ENCODE data around the gene GOLGA6L24. TPM values are rescaled to one million over a fixed set of nuclear protein-coding genes. Genes with fewer than 3 reads are reported as not detected.
"Not testable (repeated sequence)": the region's sequence is repeated elsewhere in the genome, so short reads cannot be mapped to it uniquely, and the experiment has no call there.

Gene GOLGA6L24
- total RNA-seq: not detected
- not detected for total RNA-seq (2013)
- 0 reads per million in 29 experiments for total RNA-seq

- DNase-seq; POLR2A ChIA-PET; ATAC-seq (replicated peaks in 1 of 4); H3K4me3 ChIP-seq (ENCODE audit: control insufficient read depth in 1 of 2, extremely low read depth in 1 of 2, low read length in 1 of 2); H3K4me3 Mint-ChIP-seq; H3K4me1 ChIP-seq (ENCODE audit: control insufficient read depth in 1 of 2, extremely low read depth in 1 of 2, insufficient read depth in 2 of 2, low read length in 2 of 2); H3K27me3 Mint-ChIP-seq; H3K27me3 ChIP-seq (replicated peaks in 1 of 2; ENCODE audit: control insufficient read depth in 2 of 2, extremely low read depth in 1 of 2, insufficient read depth in 2 of 2, low read length in 1 of 2); H3K36me3 ChIP-seq (ENCODE audit: control insufficient read depth in 2 of 2, extremely low read depth in 1 of 2, insufficient read depth in 1 of 2, low read length in 1 of 2); H3K9me3 Mint-ChIP-seq; H3K9me3 ChIP-seq; H3K27ac Mint-ChIP-seq; H3K36me3 Mint-ChIP-seq; H3K4me1 Mint-ChIP-seq; CTCF ChIA-PET; H3K27ac ChIP-seq (ENCODE audit: low read length): not testable (repeated sequence)
- no CpG with 5 or more reads among the region's 7 CpGs for WGBS (ENCODE audit: insufficient coverage)
These were observed at the start of gene GOLGA6L24 for GRCh38 chr15:28357984-28358383. Gene GOLGA6L24 (minus strand): TSS chr15:28358084. CDS start chr15:28358023, 61 bp downstream.

DNA sequence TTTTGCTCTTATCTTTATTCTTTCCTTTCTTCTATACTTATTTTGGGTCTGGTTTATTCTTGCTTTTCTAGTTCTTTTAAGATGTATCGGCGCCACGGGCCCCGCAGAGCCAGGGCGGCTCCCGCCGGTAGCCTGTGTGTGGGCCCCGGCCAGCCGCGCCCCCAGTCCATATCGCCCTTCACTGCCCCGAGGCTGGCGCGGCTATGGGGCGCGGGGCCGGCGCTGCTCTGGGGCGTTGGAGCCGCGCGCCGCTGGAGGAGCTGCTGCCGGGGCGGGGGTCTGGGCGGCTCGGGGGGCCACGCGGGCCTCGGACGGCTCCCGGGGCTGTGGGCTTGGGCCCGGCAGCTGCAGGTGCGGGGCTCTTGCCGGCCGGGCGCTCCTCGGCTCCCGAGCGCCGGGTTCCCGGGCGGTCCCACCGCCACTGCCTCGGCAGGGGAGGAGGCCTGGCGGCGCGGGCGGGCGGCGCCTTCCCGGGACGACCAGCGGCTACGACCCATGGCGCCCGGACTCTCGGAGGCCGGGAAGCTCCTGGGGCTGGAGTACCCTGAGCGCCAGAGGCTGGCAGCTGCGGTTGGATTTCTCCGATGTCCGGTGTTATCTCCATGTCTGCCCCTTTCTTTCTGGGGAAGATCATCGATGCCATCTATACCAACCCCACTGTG is 45.0 kb upstream of the GOLGA6L24 start:
- H3K27me3 ChIP-seq (replicated peaks in 1 of 2; ENCODE audit: control insufficient read depth in 2 of 2, extremely low read depth in 1 of 2, insufficient read depth in 2 of 2, low read length in 1 of 2); CTCF ChIA-PET; H3K4me1 ChIP-seq (ENCODE audit: control insufficient read depth in 1 of 2, extremely low read depth in 1 of 2, insufficient read depth in 2 of 2, low read length in 2 of 2); H3K9me3 Mint-ChIP-seq; H3K36me3 ChIP-seq (ENCODE audit: control insufficient read depth in 2 of 2, extremely low read depth in 1 of 2, insufficient read depth in 1 of 2, low read length in 1 of 2); H3K4me3 Mint-ChIP-seq; POLR2A ChIA-PET; H3K9me3 ChIP-seq; ATAC-seq (replicated peaks in 1 of 4); H3K4me3 ChIP-seq (ENCODE audit: control insufficient read depth in 1 of 2, extremely low read depth in 1 of 2, low read length in 1 of 2); H3K27me3 Mint-ChIP-seq; H3K36me3 Mint-ChIP-seq; H3K27ac ChIP-seq (ENCODE audit: low read length); DNase-seq; H3K4me1 Mint-ChIP-seq; H3K27ac Mint-ChIP-seq: not testable (repeated sequence)
- no CpG with 5 or more reads among the region's 64 CpGs for WGBS (ENCODE audit: insufficient coverage)

DNA sequence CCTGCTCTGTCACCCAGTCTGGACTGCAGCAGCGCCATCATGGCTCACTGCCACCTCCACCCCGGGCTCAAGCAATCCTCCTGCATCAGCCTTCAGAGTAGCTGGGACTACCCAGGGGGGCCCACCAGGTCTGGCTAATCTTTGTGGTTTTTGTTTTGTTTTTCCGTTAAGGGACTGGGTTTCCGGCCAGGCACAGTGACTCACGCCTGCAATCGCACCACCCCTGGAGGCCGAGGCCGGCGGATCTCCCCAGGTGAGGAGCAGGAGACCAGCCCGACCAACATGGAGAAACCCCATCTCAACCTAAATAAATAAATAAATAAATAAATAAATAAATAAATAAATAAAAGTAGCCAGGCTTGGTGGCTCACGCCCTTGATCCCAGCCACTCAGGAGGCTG is 38.1 kb upstream of the GOLGA6L24 start:
- ATAC-seq (replicated peaks in 1 of 4); H3K27ac Mint-ChIP-seq; H3K36me3 Mint-ChIP-seq; H3K27me3 Mint-ChIP-seq; DNase-seq; H3K9me3 ChIP-seq; H3K4me3 ChIP-seq (ENCODE audit: control insufficient read depth in 1 of 2, extremely low read depth in 1 of 2, low read length in 1 of 2); H3K4me3 Mint-ChIP-seq; H3K27me3 ChIP-seq (replicated peaks in 1 of 2; ENCODE audit: control insufficient read depth in 2 of 2, extremely low read depth in 1 of 2, insufficient read depth in 2 of 2, low read length in 1 of 2); H3K36me3 ChIP-seq (ENCODE audit: control insufficient read depth in 2 of 2, extremely low read depth in 1 of 2, insufficient read depth in 1 of 2, low read length in 1 of 2); H3K4me1 Mint-ChIP-seq; CTCF ChIA-PET; H3K27ac ChIP-seq (ENCODE audit: low read length); H3K4me1 ChIP-seq (ENCODE audit: control insufficient read depth in 1 of 2, extremely low read depth in 1 of 2, insufficient read depth in 2 of 2, low read length in 2 of 2); POLR2A ChIA-PET; H3K9me3 Mint-ChIP-seq: not testable (repeated sequence)
- WGBS (ENCODE audit: insufficient coverage): no CpG with 5 or more reads among the region's 11 CpGs

- H3K36me3 ChIP-seq (ENCODE audit: control insufficient read depth in 2 of 2, extremely low read depth in 1 of 2, insufficient read depth in 1 of 2, low read length in 1 of 2); POLR2A ChIA-PET; H3K27ac ChIP-seq (ENCODE audit: low read length); H3K9me3 ChIP-seq; H3K4me1 Mint-ChIP-seq; CTCF ChIA-PET; ATAC-seq (replicated peaks in 1 of 4); H3K27me3 Mint-ChIP-seq; H3K9me3 Mint-ChIP-seq; H3K27ac Mint-ChIP-seq; H3K4me1 ChIP-seq (ENCODE audit: control insufficient read depth in 1 of 2, extremely low read depth in 1 of 2, insufficient read depth in 2 of 2, low read length in 2 of 2); H3K36me3 Mint-ChIP-seq; H3K4me3 ChIP-seq (ENCODE audit: control insufficient read depth in 1 of 2, extremely low read depth in 1 of 2, low read length in 1 of 2); H3K27me3 ChIP-seq (replicated peaks in 1 of 2; ENCODE audit: control insufficient read depth in 2 of 2, extremely low read depth in 1 of 2, insufficient read depth in 2 of 2, low read length in 1 of 2); DNase-seq; H3K4me3 Mint-ChIP-seq: not testable (repeated sequence)
- WGBS (ENCODE audit: insufficient coverage): no CpG with 5 or more reads among the region's 3 CpGs
These were observed 22.2 kb upstream of the GOLGA6L24 start for GRCh38 chr15:28380053-28380452.

DNA sequence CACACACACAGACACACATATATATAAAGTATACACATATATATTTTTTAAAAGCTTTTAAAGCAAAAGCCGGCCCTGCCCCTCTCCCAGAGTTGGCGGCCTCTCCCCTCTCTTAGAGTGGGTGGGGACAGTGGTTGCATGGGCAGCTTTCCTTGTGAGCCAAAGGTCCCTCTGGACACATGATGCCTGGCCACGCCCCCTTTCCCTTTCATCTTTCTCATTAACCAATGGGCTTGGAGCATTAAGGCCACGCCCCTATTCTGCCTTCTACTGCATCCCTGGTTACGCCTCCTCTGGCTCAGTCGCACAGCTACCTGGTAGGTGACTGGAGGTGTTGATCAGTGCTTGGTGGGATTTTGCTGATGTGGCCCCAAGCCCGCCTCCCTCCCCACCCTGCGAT is 20.5 kb upstream of the GOLGA6L24 start, which contains the start of gene GOLGA8F:
GOLGA8F (plus strand) TSS at position 301 of the 400 bp plus-strand sequence; CDS start at position 399, 98 bp downstream.
- H3K9me3 ChIP-seq; H3K4me3 Mint-ChIP-seq; POLR2A ChIA-PET; ATAC-seq (replicated peaks in 1 of 4); H3K4me1 ChIP-seq (ENCODE audit: control insufficient read depth in 1 of 2, extremely low read depth in 1 of 2, insufficient read depth in 2 of 2, low read length in 2 of 2); H3K27me3 Mint-ChIP-seq; DNase-seq; H3K4me3 ChIP-seq (ENCODE audit: control insufficient read depth in 1 of 2, extremely low read depth in 1 of 2, low read length in 1 of 2); H3K4me1 Mint-ChIP-seq; H3K27ac ChIP-seq (ENCODE audit: low read length); H3K27me3 ChIP-seq (replicated peaks in 1 of 2; ENCODE audit: control insufficient read depth in 2 of 2, extremely low read depth in 1 of 2, insufficient read depth in 2 of 2, low read length in 1 of 2); H3K9me3 Mint-ChIP-seq; H3K36me3 ChIP-seq (ENCODE audit: control insufficient read depth in 2 of 2, extremely low read depth in 1 of 2, insufficient read depth in 1 of 2, low read length in 1 of 2); H3K27ac Mint-ChIP-seq; CTCF ChIA-PET; H3K36me3 Mint-ChIP-seq: not testable (repeated sequence)
- no CpG with 5 or more reads among the region's 8 CpGs for WGBS (ENCODE audit: insufficient coverage)

DNA sequence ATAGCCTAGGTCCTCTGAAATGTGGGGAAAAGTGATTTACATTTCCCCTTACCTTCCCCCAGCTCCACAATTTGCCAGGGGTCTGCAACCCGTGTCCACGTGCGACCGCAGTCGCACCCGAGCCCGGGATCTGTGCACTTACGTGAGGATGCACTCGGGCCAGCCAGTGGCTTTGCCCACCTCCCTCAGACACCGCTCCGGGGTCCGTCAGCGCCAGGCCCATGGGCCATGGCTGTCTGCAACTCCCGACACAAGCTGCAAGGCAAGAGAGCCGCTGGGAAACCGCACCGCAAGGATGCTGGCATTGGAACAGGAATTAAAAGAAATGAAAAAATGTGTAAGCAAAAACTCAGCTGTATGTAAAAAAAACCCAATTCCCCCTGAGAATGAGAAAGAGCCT is 7.6 kb upstream of the GOLGA6L24 start:
- H3K36me3 Mint-ChIP-seq; ATAC-seq (replicated peaks in 1 of 4); H3K27ac Mint-ChIP-seq; H3K27ac ChIP-seq (ENCODE audit: low read length); POLR2A ChIA-PET; H3K9me3 Mint-ChIP-seq; H3K27me3 Mint-ChIP-seq; H3K4me3 Mint-ChIP-seq; H3K9me3 ChIP-seq; H3K27me3 ChIP-seq (replicated peaks in 1 of 2; ENCODE audit: control insufficient read depth in 2 of 2, extremely low read depth in 1 of 2, insufficient read depth in 2 of 2, low read length in 1 of 2); DNase-seq; CTCF ChIA-PET; H3K4me1 Mint-ChIP-seq; H3K4me3 ChIP-seq (ENCODE audit: control insufficient read depth in 1 of 2, extremely low read depth in 1 of 2, low read length in 1 of 2); H3K4me1 ChIP-seq (ENCODE audit: control insufficient read depth in 1 of 2, extremely low read depth in 1 of 2, insufficient read depth in 2 of 2, low read length in 2 of 2); H3K36me3 ChIP-seq (ENCODE audit: control insufficient read depth in 2 of 2, extremely low read depth in 1 of 2, insufficient read depth in 1 of 2, low read length in 1 of 2): not testable (repeated sequence)
- no CpG with 5 or more reads among the region's 17 CpGs for WGBS (ENCODE audit: insufficient coverage)

DNA sequence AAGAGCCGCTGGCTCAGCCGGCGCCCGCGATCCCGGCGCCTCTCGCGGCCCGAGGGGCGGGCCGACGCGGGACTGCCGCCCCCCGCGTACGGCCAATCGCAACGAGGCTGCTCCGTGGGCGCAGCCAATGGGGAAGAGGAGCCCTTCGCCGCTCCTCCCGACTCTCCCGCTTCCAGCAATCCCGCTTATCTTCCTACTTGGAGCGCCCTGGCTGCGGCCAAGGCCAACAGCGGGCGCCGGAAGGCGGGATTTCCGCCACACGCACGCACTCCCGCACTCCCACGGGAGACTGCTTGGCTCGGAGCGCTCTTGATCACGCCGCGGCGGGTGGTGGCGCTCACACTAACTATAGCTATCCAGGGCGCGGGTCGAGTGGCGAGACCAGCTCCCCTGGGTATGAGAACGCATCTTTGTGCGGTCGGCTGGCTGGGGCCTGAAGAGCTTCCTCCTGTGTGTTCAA is 35.7 kb downstream of the GOLGA6L24 start, which contains the start of gene HERC2:
HERC2 (minus strand) TSS at position 51 of the 460 bp plus-strand sequence. CDS start 746 bp downstream, outside the sequence.
- DNase-seq; H3K36me3 ChIP-seq (ENCODE audit: control insufficient read depth in 2 of 2, extremely low read depth in 1 of 2, insufficient read depth in 1 of 2, low read length in 1 of 2); H3K27me3 ChIP-seq (replicated peaks in 1 of 2; ENCODE audit: control insufficient read depth in 2 of 2, extremely low read depth in 1 of 2, insufficient read depth in 2 of 2, low read length in 1 of 2); H3K9me3 ChIP-seq; H3K4me1 ChIP-seq (ENCODE audit: control insufficient read depth in 1 of 2, extremely low read depth in 1 of 2, insufficient read depth in 2 of 2, low read length in 2 of 2); H3K36me3 Mint-ChIP-seq; H3K27me3 Mint-ChIP-seq; POLR2A ChIA-PET; CTCF ChIA-PET; ATAC-seq (replicated peaks in 1 of 4); H3K9me3 Mint-ChIP-seq; H3K27ac ChIP-seq (ENCODE audit: low read length): not testable (repeated sequence)
- WGBS (ENCODE audit: insufficient coverage): no CpG with 5 or more reads among the region's 52 CpGs
- Mint-ChIP-seq H3K4me3 (peak within 1 kb of the TSS; percentile 84 to 100 (median 95)), H3K27ac (peak within 1 kb of the TSS; percentile 69 to 92), H3K4me1 (peaks cover 6 to 12% (median 8%) of the 10 kb centered on the region in 3 donors)
- H3K4me3 ChIP-seq (ENCODE audit: control insufficient read depth in 1 of 2, extremely low read depth in 1 of 2, low read length in 1 of 2): peak within 1 kb of the TSS; percentile 10 to 27
